ENCODE measurements around the gene FBLN2.

Gene FBLN2

GRCh38 chr3:13544951-13545651, 3.8 kb upstream of the FBLN2 start:
- Mint-ChIP-seq H3K4me3 (peak overlapping the region; percentile 7), H3K27ac (peak overlapping the region; percentile 2)

GRCh38 chr3:13545952-13546454, 2.9 kb upstream of the FBLN2 start:
- Mint-ChIP-seq H3K4me3 (no peak overlapping the region), H3K27ac (no peak overlapping the region), H3K9me3 (peaks cover 8% of the 10 kb centered on the region), H3K4me1 (peaks cover 36% of the 10 kb centered on the region), H3K27me3 (peaks cover 41% of the 10 kb centered on the region), H3K36me3 (ENCODE audit: low read depth) (peaks cover under 1% of the 10 kb centered on the region)
- ATAC-seq (no peak), DNase-seq (no peak)

More at GRCh38 chr3:13544951-13545651, 3.8 kb upstream of the FBLN2 start:
- peaks cover 11% of the 10 kb centered on the region for H3K9me3 Mint-ChIP-seq
- no peak for DNase-seq
- peaks cover 2% of the 10 kb centered on the region for H3K36me3 Mint-ChIP-seq (ENCODE audit: low read depth)
- peak; percentile 0 for ATAC-seq
- peaks cover 43% of the 10 kb centered on the region for H3K27me3 Mint-ChIP-seq
- peaks cover 35% of the 10 kb centered on the region for H3K4me1 Mint-ChIP-seq

- no peak overlapping the region for H3K4me3 Mint-ChIP-seq
- DNase-seq (no peak), ATAC-seq (no peak)
- H3K4me1 Mint-ChIP-seq, result peaks cover 36% of the 10 kb centered on the region
- H3K27me3 Mint-ChIP-seq, result peaks cover 37% of the 10 kb centered on the region
- peaks cover 6% of the 10 kb centered on the region for H3K9me3 Mint-ChIP-seq
- H3K27ac Mint-ChIP-seq, result no peak overlapping the region
- no peaks in the 10 kb centered on the region for H3K36me3 Mint-ChIP-seq (ENCODE audit: low read depth)
Observed at GRCh38 chr3:13546667-13547171, 2.2 kb upstream of the FBLN2 start.

GRCh38 chr3:13547591-13548371, 1.1 kb upstream of the FBLN2 start:
- DNase-seq (no peak), ATAC-seq (no peak)
- Mint-ChIP-seq H3K27me3 (peaks cover 41% of the 10 kb centered on the region), H3K27ac (no peak overlapping the region), H3K4me3 (peak overlapping the region; percentile 37), H3K9me3 (no peaks in the 10 kb centered on the region), H3K4me1 (peaks cover 41% of the 10 kb centered on the region), H3K36me3 (ENCODE audit: low read depth) (no peaks in the 10 kb centered on the region)

GRCh38 chr3:13549623-13550422, 898 bp downstream of the FBLN2 start:
- Mint-ChIP-seq H3K9me3 (no peaks in the 10 kb centered on the region), H3K4me3 (peak overlapping the region; percentile 61), H3K36me3 (ENCODE audit: low read depth) (no peaks in the 10 kb centered on the region), H3K27me3 (peaks cover 39% of the 10 kb centered on the region), H3K27ac (peak overlapping the region; percentile 37), H3K4me1 (peaks cover 47% of the 10 kb centered on the region)
- DNase-seq, result peak; percentile 29
- ATAC-seq, result no peak

- H3K27ac Mint-ChIP-seq, result no peak overlapping the region
- H3K36me3 Mint-ChIP-seq (ENCODE audit: low read depth), result no peaks in the 10 kb centered on the region
- H3K4me1 Mint-ChIP-seq, result peaks cover 41% of the 10 kb centered on the region
- DNase-seq (no peak), ATAC-seq (no peak)
- peaks cover 33% of the 10 kb centered on the region for H3K27me3 Mint-ChIP-seq
- no peaks in the 10 kb centered on the region for H3K9me3 Mint-ChIP-seq
- no peak overlapping the region for H3K4me3 Mint-ChIP-seq
Observed at GRCh38 chr3:13550423-13550690, 1.4 kb downstream of the FBLN2 start.

GRCh38 chr3:13550791-13551360, 2.0 kb downstream of the FBLN2 start:
- H3K4me1 Mint-ChIP-seq, result peaks cover 38% of the 10 kb centered on the region
- no peak overlapping the region for H3K27ac Mint-ChIP-seq
- no peaks in the 10 kb centered on the region for H3K9me3 Mint-ChIP-seq
- no peak for ATAC-seq
- no peak overlapping the region for H3K4me3 Mint-ChIP-seq
- DNase-seq, result no peak
- H3K27me3 Mint-ChIP-seq, result peaks cover 31% of the 10 kb centered on the region
- H3K36me3 Mint-ChIP-seq (ENCODE audit: low read depth), result no peaks in the 10 kb centered on the region

GRCh38 chr3:13552857-13553652, 4.1 kb downstream of the FBLN2 start:
- Mint-ChIP-seq H3K9me3 (no peaks in the 10 kb centered on the region), H3K27me3 (peaks cover 14% of the 10 kb centered on the region), H3K27ac (no peak overlapping the region), H3K4me1 (peaks cover 43% of the 10 kb centered on the region), H3K4me3 (no peak overlapping the region), H3K36me3 (ENCODE audit: low read depth) (no peaks in the 10 kb centered on the region)
- no peak for ATAC-seq
- no peak for DNase-seq

- no peak for ATAC-seq
- Mint-ChIP-seq H3K27ac (no peak overlapping the region), H3K9me3 (no peaks in the 10 kb centered on the region), H3K4me1 (peaks cover 39% of the 10 kb centered on the region), H3K4me3 (no peak overlapping the region), H3K27me3 (peaks cover 9% of the 10 kb centered on the region), H3K36me3 (ENCODE audit: low read depth) (no peaks in the 10 kb centered on the region)
- DNase-seq, result no peak
Observed at GRCh38 chr3:13553686-13554085, 4.8 kb downstream of the FBLN2 start.

- ATAC-seq (no peak), DNase-seq (no peak)
- Mint-ChIP-seq H3K4me3 (no peak overlapping the region), H3K27me3 (peaks cover 9% of the 10 kb centered on the region), H3K4me1 (peaks cover 36% of the 10 kb centered on the region), H3K9me3 (no peaks in the 10 kb centered on the region), H3K36me3 (ENCODE audit: low read depth) (no peaks in the 10 kb centered on the region), H3K27ac (no peak overlapping the region)
Observed at GRCh38 chr3:13555753-13556152, 6.8 kb downstream of the FBLN2 start.

- H3K27ac Mint-ChIP-seq, result no peak overlapping the region
- no peaks in the 10 kb centered on the region for H3K36me3 Mint-ChIP-seq (ENCODE audit: low read depth)
Observed at GRCh38 chr3:13556207-13556606, 7.3 kb downstream of the FBLN2 start.

GRCh38 chr3:13556917-13557316, 8.0 kb downstream of the FBLN2 start:
- no peak overlapping the region for H3K4me3 Mint-ChIP-seq

More at GRCh38 chr3:13556207-13556606, 7.3 kb downstream of the FBLN2 start:
- Mint-ChIP-seq H3K4me1 (peaks cover 36% of the 10 kb centered on the region), H3K27me3 (peaks cover 10% of the 10 kb centered on the region), H3K9me3 (no peaks in the 10 kb centered on the region), H3K4me3 (no peak overlapping the region)
- ATAC-seq (no peak), DNase-seq (no peak)

GRCh38 chr3:13557417-13557816, 8.5 kb downstream of the FBLN2 start:
- Mint-ChIP-seq H3K27me3 (peaks cover 8% of the 10 kb centered on the region), H3K4me1 (peaks cover 32% of the 10 kb centered on the region), H3K27ac (no peak overlapping the region), H3K36me3 (ENCODE audit: low read depth) (no peaks in the 10 kb centered on the region), H3K4me3 (no peak overlapping the region), H3K9me3 (no peaks in the 10 kb centered on the region)
- no peak for DNase-seq
- ATAC-seq, result no peak

More at GRCh38 chr3:13556917-13557316, 8.0 kb downstream of the FBLN2 start:
- peaks cover 34% of the 10 kb centered on the region for H3K4me1 Mint-ChIP-seq
- ATAC-seq, result no peak
- DNase-seq, result no peak
- peak overlapping the region; percentile 45 for H3K27ac Mint-ChIP-seq
- H3K36me3 Mint-ChIP-seq (ENCODE audit: low read depth), result no peaks in the 10 kb centered on the region
- H3K9me3 Mint-ChIP-seq, result no peaks in the 10 kb centered on the region
- H3K27me3 Mint-ChIP-seq, result peaks cover 11% of the 10 kb centered on the region
